SK-N-SH (cell line): ENCODE data around the gene FAM78B. TPM values are rescaled to one million over a fixed set of nuclear protein-coding genes. Genes with fewer than 3 reads are reported as not detected.

Experiments used
- CTCF ChIA-PET: fragments of 300-600, 350-600 bp; formaldehyde crosslinking; extraction: SDS; loops from one replicate; lab custom pipeline; 2021; lab: Yijun Ruan, JAX
- POLR2A ChIA-PET: fragments of 350-600 bp; sonication (Branson Sonifier 250); formaldehyde crosslinking; extraction: SDS; loops from one replicate; lab custom pipeline; 2020; ENCODE audit warnings: antibody characterized with exemption, inconsistent platforms; lab: Yijun Ruan, JAX
- DNase-seq: peaks from one replicate; pipeline ENCODE4 v3.0.0; 2012
- H2AFZ ChIP-seq: fragments of 200-600 bp; sonication (generic); 2 replicates; pipeline ENCODE4 v1.8.1; 2016; ENCODE audit warnings: antibody characterized with exemption, mild to moderate bottlenecking, low read depth
- H3F3A ChIP-seq: fragments of 200-600 bp; sonication (generic); replicated peaks from 2 replicates; pipeline ENCODE3; 2016; ENCODE audit warnings: antibody characterized with exemption, mild to moderate bottlenecking; ENCODE audit not compliant: insufficient read depth
- H3K27ac ChIP-seq, 2 experiments: fragments of 200-500 bp in 1 of 2; fragments of 200-600 bp in 1 of 2; sonication (Bioruptor generic) in 1 of 2; sonication (generic), shearing (Covaris generic) in 1 of 2; 2 replicates each; pipeline versions ENCODE4 v1.5.1 to v1.6.1; 2014 to 2016; ENCODE audit warnings: low read depth in 2 of 2, inconsistent platforms in 1 of 2, low read length in 1 of 2, mild to moderate bottlenecking in 1 of 2, mixed read lengths in 1 of 2
- H3K27me3 ChIP-seq: fragments of 200-600 bp; sonication (generic), shearing (Covaris generic); 2 replicates; pipeline ENCODE4 v1.6.1; 2016; ENCODE audit warnings: mixed run types; ENCODE audit not compliant: insufficient read depth
- H3K36me3 ChIP-seq, 2 experiments: fragments of 200-500 bp in 1 of 2; fragments of 200-600 bp in 1 of 2; sonication (Bioruptor generic) in 1 of 2; sonication (generic) in 1 of 2; replicated peaks in 1 of 2; 2 replicates each; pipeline versions ENCODE3 to v1.5.1; 2014 to 2016; ENCODE audit warnings: low read length in 1 of 2, mild to moderate bottlenecking in 1 of 2; ENCODE audit not compliant: insufficient read depth in 2 of 2, control insufficient read depth in 1 of 2
- H3K4me1 ChIP-seq, 2 experiments: fragments of 200-500 bp in 1 of 2; fragments of 200-600 bp in 1 of 2; sonication (Bioruptor generic) in 1 of 2; sonication (generic), shearing (Covaris generic) in 1 of 2; 2 replicates each; pipeline versions ENCODE4 v1.5.1 to v1.6.1; 2014 to 2016; ENCODE audit warnings: low read depth in 1 of 2, low read length in 1 of 2, mixed run types in 1 of 2; ENCODE audit not compliant: insufficient read depth in 2 of 2, control insufficient read depth in 1 of 2
- H3K4me2 ChIP-seq: fragments of 200-600 bp; sonication (generic), shearing (Covaris generic); 2 replicates; pipeline ENCODE4 v1.6.1; 2017; ENCODE audit warnings: mixed run types
- H3K4me3 ChIP-seq, 2 experiments: fragments of 200-500 bp in 1 of 2; fragments of 200-600 bp in 1 of 2; sonication (Bioruptor generic) in 1 of 2; sonication (generic), shearing (Covaris generic) in 1 of 2; 2 replicates each; pipeline versions ENCODE4 v1.5.1 to v1.8.1; 2014 to 2016; ENCODE audit warnings: low read depth in 2 of 2, inconsistent platforms in 1 of 2, low read length in 1 of 2, mild to moderate bottlenecking in 1 of 2, mixed read lengths in 1 of 2, moderate library complexity in 1 of 2
- H3K79me2 ChIP-seq: fragments of 200-600 bp; sonication (generic); 2 replicates; pipeline ENCODE4 v1.8.1; 2017; ENCODE audit warnings: mild to moderate bottlenecking; ENCODE audit not compliant: insufficient read depth
- H3K9ac ChIP-seq: fragments of 200-600 bp; sonication (generic); 2 replicates; pipeline ENCODE4 v1.6.1; 2017; ENCODE audit warnings: mixed run types
- H3K9me2 ChIP-seq: fragments of 200-600 bp; sonication (generic); 2 replicates; pipeline ENCODE4 v1.6.1; 2017; ENCODE audit warnings: mixed run types
- H3K9me3 ChIP-seq: fragments of 200-600 bp; sonication (generic); 2 replicates; pipeline ENCODE4 v1.6.1; 2017; ENCODE audit warnings: mixed run types, mild to moderate bottlenecking, moderate library complexity
- H4K20me1 ChIP-seq: fragments of 200-600 bp; sonication (generic); 2 replicates; pipeline ENCODE4 v1.6.1; 2017; ENCODE audit warnings: mild to moderate bottlenecking, mixed run types; ENCODE audit not compliant: insufficient read depth
- CHD2 ChIP-seq: fragments of 150-350 bp; IDR thresholded peaks from 2 replicates; pipeline ENCODE4 v1.6.1; 2018; ENCODE audit warnings: low read length; ENCODE audit not compliant: partially characterized antibody
- CTCF ChIP-seq: fragments of 200-600 bp; sonication (generic); IDR thresholded peaks from 2 replicates; pipeline ENCODE4 v1.6.1; 2017; ENCODE audit warnings: antibody characterized with exemption, mild to moderate bottlenecking, moderate library complexity
- ELF1 ChIP-seq: IDR thresholded peaks from 2 replicates; pipeline ENCODE4 v1.4.0; 2012
- EP300 ChIP-seq, 2 experiments: IDR thresholded peaks; 2 replicates each; pipeline versions ENCODE4 v1.4.0 to v1.6.1; 2012; ENCODE audit warnings: borderline replicate concordance in 1 of 2, low read depth in 1 of 2, low read length in 1 of 2
- FOSL2 ChIP-seq: IDR thresholded peaks from 2 replicates; pipeline ENCODE4 v1.4.0; 2012; ENCODE audit warnings: low read depth, mild to moderate bottlenecking, moderate library complexity, borderline replicate concordance
- FOXM1 ChIP-seq: IDR thresholded peaks from 2 replicates; pipeline ENCODE4 v1.4.0; 2012; ENCODE audit warnings: low read depth, mild to moderate bottlenecking
- GABPA ChIP-seq: IDR thresholded peaks from 2 replicates; pipeline ENCODE4 v1.4.0; 2012; ENCODE audit warnings: low read depth, mild to moderate bottlenecking
- IRF3 ChIP-seq: fragments of 150-350 bp; IDR thresholded peaks from 2 replicates; pipeline ENCODE4 v1.6.1; 2016; ENCODE audit warnings: mild to moderate bottlenecking, low read depth, low read length
- JUND ChIP-seq: IDR thresholded peaks from 2 replicates; pipeline ENCODE4 v1.4.0; 2012
- MAX ChIP-seq: IDR thresholded peaks from 2 replicates; pipeline ENCODE4 v1.4.0; 2012; ENCODE audit warnings: low read depth
- MEF2A ChIP-seq: IDR thresholded peaks from 2 replicates; pipeline ENCODE4 v1.4.0; 2012; ENCODE audit warnings: low read depth, borderline replicate concordance
- MXI1 ChIP-seq: IDR thresholded peaks from 2 replicates; pipeline ENCODE4 v1.6.1; 2012; ENCODE audit warnings: mild to moderate bottlenecking, low read depth, low read length, improper control_type of control experiment
- NRF1 ChIP-seq: IDR thresholded peaks from 2 replicates; pipeline ENCODE4 v1.6.1; 2012; ENCODE audit warnings: low read depth, mild to moderate bottlenecking, low read length
- RCOR1 ChIP-seq: fragments of 150-350 bp; IDR thresholded peaks from 2 replicates; pipeline ENCODE4 v1.6.1; 2017; ENCODE audit warnings: antibody characterized with exemption, low read length
- SIN3A ChIP-seq: IDR thresholded peaks from 2 replicates; pipeline ENCODE4 v1.6.1; 2012; ENCODE audit warnings: low read depth, mild to moderate bottlenecking, low read length, moderate library complexity, borderline replicate concordance
- SMC3 ChIP-seq: IDR thresholded peaks from 2 replicates; pipeline ENCODE4 v1.6.1; 2012; ENCODE audit warnings: low read depth, low read length, improper control_type of control experiment
- TCF12 ChIP-seq: IDR thresholded peaks from 2 replicates; pipeline ENCODE4 v1.4.0; 2012
- TEAD4 ChIP-seq: IDR thresholded peaks from 2 replicates; pipeline ENCODE4 v1.4.0; 2012; ENCODE audit warnings: mild to moderate bottlenecking, borderline replicate concordance; ENCODE audit not compliant: insufficient read depth
- polyA plus RNA-seq, 3 experiments: library from polyadenylated mRNA; depleted of rRNA; stranded (reverse); fragments of >200 nt; gene quantifications; 2 replicates each; pipeline ENCODE4 v1.2.3, GENCODE V29; 2012
- TF ChIP-seq, protein P1 (sequence below): IDR thresholded peaks from 2 replicates; pipeline ENCODE4 v1.6.1; 2012; ENCODE audit warnings: mild to moderate bottlenecking, low read depth, low read length, moderate library complexity
- TF ChIP-seq, protein P2 (sequence below): IDR thresholded peaks from 2 replicates; pipeline ENCODE4 v1.4.0; 2012; ENCODE audit warnings: low read depth, borderline replicate concordance

The FAM78B gene
- polyA plus RNA-seq, 1 of the 3 experiments (the other 2 are of a cell fraction), result 0.36 TPM

GRCh38 chr1:166066107-166066506, 100.7 kb downstream of the FAM78B start:
- TF ChIP-seq MAX (no peak), TCF12 (no peak), FOXM1 (no peak), RCOR1 (no peak), GABPA (no peak), ELF1 (no peak), MXI1 (no peak), SIN3A (no peak), TEAD4 (no peak), CHD2 (no peak), EP300 (IDR thresholded peaks at IDR 0.05; ENCODE audit: borderline replicate concordance in 1 of 2, low read depth in 1 of 2, low read length in 1 of 2) (no peak), IRF3 (no peak), MEF2A (no peak), CTCF (no peak), JUND (no peak), FOSL2 (no peak), NRF1 (no peak), SMC3 (no peak)
- TF ChIP-seq, protein P1, sequence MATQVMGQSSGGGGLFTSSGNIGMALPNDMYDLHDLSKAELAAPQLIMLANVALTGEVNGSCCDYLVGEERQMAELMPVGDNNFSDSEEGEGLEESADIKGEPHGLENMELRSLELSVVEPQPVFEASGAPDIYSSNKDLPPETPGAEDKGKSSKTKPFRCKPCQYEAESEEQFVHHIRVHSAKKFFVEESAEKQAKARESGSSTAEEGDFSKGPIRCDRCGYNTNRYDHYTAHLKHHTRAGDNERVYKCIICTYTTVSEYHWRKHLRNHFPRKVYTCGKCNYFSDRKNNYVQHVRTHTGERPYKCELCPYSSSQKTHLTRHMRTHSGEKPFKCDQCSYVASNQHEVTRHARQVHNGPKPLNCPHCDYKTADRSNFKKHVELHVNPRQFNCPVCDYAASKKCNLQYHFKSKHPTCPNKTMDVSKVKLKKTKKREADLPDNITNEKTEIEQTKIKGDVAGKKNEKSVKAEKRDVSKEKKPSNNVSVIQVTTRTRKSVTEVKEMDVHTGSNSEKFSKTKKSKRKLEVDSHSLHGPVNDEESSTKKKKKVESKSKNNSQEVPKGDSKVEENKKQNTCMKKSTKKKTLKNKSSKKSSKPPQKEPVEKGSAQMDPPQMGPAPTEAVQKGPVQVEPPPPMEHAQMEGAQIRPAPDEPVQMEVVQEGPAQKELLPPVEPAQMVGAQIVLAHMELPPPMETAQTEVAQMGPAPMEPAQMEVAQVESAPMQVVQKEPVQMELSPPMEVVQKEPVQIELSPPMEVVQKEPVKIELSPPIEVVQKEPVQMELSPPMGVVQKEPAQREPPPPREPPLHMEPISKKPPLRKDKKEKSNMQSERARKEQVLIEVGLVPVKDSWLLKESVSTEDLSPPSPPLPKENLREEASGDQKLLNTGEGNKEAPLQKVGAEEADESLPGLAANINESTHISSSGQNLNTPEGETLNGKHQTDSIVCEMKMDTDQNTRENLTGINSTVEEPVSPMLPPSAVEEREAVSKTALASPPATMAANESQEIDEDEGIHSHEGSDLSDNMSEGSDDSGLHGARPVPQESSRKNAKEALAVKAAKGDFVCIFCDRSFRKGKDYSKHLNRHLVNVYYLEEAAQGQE, result no peak
- TF ChIP-seq, protein P2, sequence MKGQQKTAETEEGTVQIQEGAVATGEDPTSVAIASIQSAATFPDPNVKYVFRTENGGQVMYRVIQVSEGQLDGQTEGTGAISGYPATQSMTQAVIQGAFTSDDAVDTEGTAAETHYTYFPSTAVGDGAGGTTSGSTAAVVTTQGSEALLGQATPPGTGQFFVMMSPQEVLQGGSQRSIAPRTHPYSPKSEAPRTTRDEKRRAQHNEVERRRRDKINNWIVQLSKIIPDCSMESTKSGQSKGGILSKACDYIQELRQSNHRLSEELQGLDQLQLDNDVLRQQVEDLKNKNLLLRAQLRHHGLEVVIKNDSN, result no peak
- TF ChIP-seq, all 33 proteins: peak for 0
- Histone ChIP-seq H3K36me3 (no peaks in the 10 kb centered on the region), H3K9me3 (no peaks in the 10 kb centered on the region), H3K4me3 (no peak overlapping the region), H3K4me2 (no peak overlapping the region), H3K9me2 (no peaks in the 10 kb centered on the region), H4K20me1 (no peaks in the 10 kb centered on the region), H3F3A (no peaks in the 10 kb centered on the region), H2AFZ (no peak overlapping the region), H3K27me3 (no peaks in the 10 kb centered on the region), H3K9ac (no peak overlapping the region), H3K79me2 (no peaks in the 10 kb centered on the region), H3K4me1 (peaks cover 0 to 10% of the 10 kb centered on the region in 2 experiments; a peak in 1 of 4 replicates), H3K27ac (no peak overlapping the region)
- no peak for DNase-seq
- CTCF ChIA-PET, result no interaction called here
- POLR2A ChIA-PET, result no interaction called here
